ENCODE measurements around the gene IL20RB.

GRCh38 chr3:136992115-136992514 is 34.3 kb downstream of the IL20RB start:
- TF ChIP-seq EZH2 (IDR thresholded peaks at IDR 0.05; ENCODE audit: insufficient read depth, poor library complexity, severe bottlenecking) (no peak), EZH2phosphoT487 (IDR thresholded peaks at IDR 0.05; ENCODE audit: insufficient read depth, low read depth) (no peak)

All from GM23248 (cell line).